Endothelial cell of umbilical vein (primary cell): Measurements from ENCODE around the gene YPEL4.
A peak's percentile ranks its signal among the peaks of the same experiment; 100 is the strongest.

Experiments used
- JUN ChIP-seq: IDR thresholded peaks from 2 replicates; pipeline ENCODE4 v1.6.1; 2011; ENCODE audit warnings: borderline replicate concordance, low read depth; ENCODE audit not compliant: insufficient read length, insufficient read depth
- TF ChIP-seq, protein P1 (sequence below), 2 donors: IDR thresholded peaks; 1 replicate in 1 of 2; 2 replicates in 1 of 2; pipeline ENCODE4 v1.5.1; 2011; ENCODE audit warnings: low read length in 2 of 2, mild to moderate bottlenecking in 2 of 2, moderate library complexity in 2 of 2, control low read depth in 1 of 2, inconsistent platforms in 1 of 2, low read depth in 1 of 2; ENCODE audit not compliant: insufficient read depth in 1 of 2; ENCODE audit errors: extremely low read depth in 1 of 2

GRCh38 chr11:57639321-57640067, 10.2 kb downstream of the YPEL4 start:
- TF ChIP-seq JUN = no peak
- TF ChIP-seq, protein P1, sequence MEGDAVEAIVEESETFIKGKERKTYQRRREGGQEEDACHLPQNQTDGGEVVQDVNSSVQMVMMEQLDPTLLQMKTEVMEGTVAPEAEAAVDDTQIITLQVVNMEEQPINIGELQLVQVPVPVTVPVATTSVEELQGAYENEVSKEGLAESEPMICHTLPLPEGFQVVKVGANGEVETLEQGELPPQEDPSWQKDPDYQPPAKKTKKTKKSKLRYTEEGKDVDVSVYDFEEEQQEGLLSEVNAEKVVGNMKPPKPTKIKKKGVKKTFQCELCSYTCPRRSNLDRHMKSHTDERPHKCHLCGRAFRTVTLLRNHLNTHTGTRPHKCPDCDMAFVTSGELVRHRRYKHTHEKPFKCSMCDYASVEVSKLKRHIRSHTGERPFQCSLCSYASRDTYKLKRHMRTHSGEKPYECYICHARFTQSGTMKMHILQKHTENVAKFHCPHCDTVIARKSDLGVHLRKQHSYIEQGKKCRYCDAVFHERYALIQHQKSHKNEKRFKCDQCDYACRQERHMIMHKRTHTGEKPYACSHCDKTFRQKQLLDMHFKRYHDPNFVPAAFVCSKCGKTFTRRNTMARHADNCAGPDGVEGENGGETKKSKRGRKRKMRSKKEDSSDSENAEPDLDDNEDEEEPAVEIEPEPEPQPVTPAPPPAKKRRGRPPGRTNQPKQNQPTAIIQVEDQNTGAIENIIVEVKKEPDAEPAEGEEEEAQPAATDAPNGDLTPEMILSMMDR (IDR thresholded peaks at IDR 0.05; ENCODE audit: extremely low read depth in 1 of 2, insufficient read depth in 1 of 2, low read depth in 1 of 2, low read length in 2 of 2) = peak in 1 of 2 donors; percentile 16
